Liver (tissue), 9 donors: ENCODE data around the gene GRIN1. TPM values are rescaled to one million over a fixed set of nuclear protein-coding genes. Genes with fewer than 3 reads are reported as not detected.

Experiments
- DNase-seq: peaks from one replicate; pipeline ENCODE4 v3.0.0-alpha.2; 2017; ENCODE audit warnings: low spot score
- H3K27ac ChIP-seq, 2 donors: one replicate each; pipeline ENCODE4 v1.7.0; 2013; ENCODE audit warnings: inconsistent platforms in 2 of 2, low read length in 2 of 2, control low read depth in 1 of 2, low read depth in 1 of 2, mild to moderate bottlenecking in 1 of 2
- H3K27me3 ChIP-seq, 4 donors: one replicate each; pipeline versions ENCODE4 v1.6.1 to v1.7.0; 2013; ENCODE audit warnings: low read length in 3 of 4, inconsistent platforms in 1 of 4, mild to moderate bottlenecking in 1 of 4, moderate library complexity in 1 of 4; ENCODE audit not compliant: control insufficient read depth in 4 of 4, insufficient read depth in 4 of 4
- H3K36me3 ChIP-seq, 4 donors: one replicate each; pipeline versions ENCODE4 v1.6.1 to v1.7.0; 2013; ENCODE audit warnings: low read length in 3 of 4, mild to moderate bottlenecking in 3 of 4, low read depth in 1 of 4, moderate library complexity in 1 of 4; ENCODE audit not compliant: control insufficient read depth in 4 of 4, insufficient read depth in 3 of 4
- H3K4me1 ChIP-seq, 4 donors: one replicate each; pipeline versions ENCODE4 v1.6.1 to v1.7.0; 2013; ENCODE audit warnings: low read length in 3 of 4, mild to moderate bottlenecking in 3 of 4, moderate library complexity in 1 of 4; ENCODE audit not compliant: control insufficient read depth in 4 of 4, insufficient read depth in 4 of 4
- H3K4me3 ChIP-seq, 3 donors: one replicate each; pipeline versions ENCODE4 v1.6.1 to v1.7.0; 2013; ENCODE audit warnings: low read length in 3 of 3, control low read depth in 1 of 3, low read depth in 1 of 3, mild to moderate bottlenecking in 1 of 3
- H3K9ac ChIP-seq, 2 donors: one replicate each; pipeline ENCODE4 v1.7.0; 2013; ENCODE audit warnings: low read length in 2 of 2, mild to moderate bottlenecking in 2 of 2, moderate library complexity in 2 of 2, control low read depth in 1 of 2, low read depth in 1 of 2
- H3K9me3 ChIP-seq, 4 donors: one replicate each; pipeline versions ENCODE4 v1.6.1 to v1.7.0; 2013; ENCODE audit warnings: low read length in 3 of 4; ENCODE audit not compliant: control insufficient read depth in 4 of 4
- EGR1 ChIP-seq, 2 donors: IDR thresholded peaks; 2 replicates each; pipeline ENCODE4 v1.6.1; 2016 to 2018; ENCODE audit warnings: antibody characterized with exemption in 2 of 2, low read depth in 2 of 2
- FOXA1 ChIP-seq: IDR thresholded peaks from 2 replicates; pipeline ENCODE4 v1.6.1; 2016; ENCODE audit warnings: antibody characterized with exemption
- FOXA2 ChIP-seq: IDR thresholded peaks from 2 replicates; pipeline ENCODE4 v1.6.1; 2016; ENCODE audit warnings: antibody characterized with exemption
- GABPA ChIP-seq, 2 donors: IDR thresholded peaks in 1 of 2; conservative IDR thresholded peaks in 1 of 2; 2 replicates each; pipeline ENCODE4 v1.6.1; 2016; ENCODE audit warnings: antibody characterized with exemption in 2 of 2, mild to moderate bottlenecking in 1 of 2, moderate library complexity in 1 of 2
- HNF4A ChIP-seq, 2 donors: conservative IDR thresholded peaks; 2 replicates each; pipeline ENCODE4 v1.6.1; 2016; ENCODE audit warnings: antibody characterized with exemption in 2 of 2, mild to moderate bottlenecking in 2 of 2
- HNF4G ChIP-seq: IDR thresholded peaks from 2 replicates; pipeline ENCODE4 v1.6.1; 2016; ENCODE audit warnings: antibody characterized with exemption
- JUND ChIP-seq, 2 donors: IDR thresholded peaks; 2 replicates each; pipeline ENCODE4 v1.6.1; 2016; ENCODE audit warnings: antibody characterized with exemption in 2 of 2
- NR2F2 ChIP-seq: IDR thresholded peaks from 2 replicates; pipeline ENCODE4 v1.6.1; 2016; ENCODE audit warnings: antibody characterized with exemption
- RAD21 ChIP-seq, 2 donors: IDR thresholded peaks; 2 replicates each; pipeline ENCODE4 v1.6.1; 2016; ENCODE audit warnings: antibody characterized with exemption in 2 of 2, mild to moderate bottlenecking in 2 of 2
- RXRA ChIP-seq, 2 donors: IDR thresholded peaks; 2 replicates each; pipeline ENCODE4 v1.6.1; 2017 to 2018; ENCODE audit warnings: antibody characterized with exemption in 2 of 2, mild to moderate bottlenecking in 1 of 2
- SP1 ChIP-seq: IDR thresholded peaks from 2 replicates; pipeline ENCODE4 v1.6.1; 2018; ENCODE audit warnings: antibody characterized with exemption, mild to moderate bottlenecking
- YY1 ChIP-seq: IDR thresholded peaks from 2 replicates; pipeline ENCODE4 v1.6.1; 2016; ENCODE audit warnings: antibody characterized with exemption, mild to moderate bottlenecking
- WGBS: extraction: QIAGEN DNeasy Blood & Tissue Kit; methylation state at CpG from one replicate; pipeline ENCODE4 v1.1.7; 2013; 5-methylcytosine and 5-hydroxymethylcytosine counted together
- polyA plus RNA-seq, 2 donors: library from polyadenylated mRNA; stranded (reverse) in 1 of 2; unstranded in 1 of 2; fragments of 200-250 nt in 1 of 2; fragments of >200 nt in 1 of 2; fragmentation: Nextera tagmentation in 1 of 2; extraction: Ambion mirVana in 1 of 2; gene quantifications; one replicate each; pipeline versions ENCODE4 v1.2.1 to v1.2.3, GENCODE V29; 2013 to 2015
- total RNA-seq, 2 donors: library from RNA; depleted of rRNA; stranded (reverse); fragments of >200 nt; gene quantifications; one replicate each; pipeline ENCODE4 v1.2.3, GENCODE V29; 2014
- TF ChIP-seq, protein P1 (sequence below): IDR thresholded peaks from 2 replicates; pipeline ENCODE4 v1.6.1; 2016; ENCODE audit warnings: antibody characterized with exemption
- TF ChIP-seq, protein P2 (sequence below): IDR thresholded peaks from 2 replicates; pipeline ENCODE4 v1.6.1; 2016; ENCODE audit warnings: antibody characterized with exemption
- TF ChIP-seq, protein P3 (sequence below): fragments of 150-350 bp; IDR thresholded peaks from 2 replicates; pipeline ENCODE4 v1.5.1; 2017; ENCODE audit warnings: improper control_type of control experiment, low read depth, low read length; ENCODE audit not compliant: missing input control
- TF ChIP-seq, protein P4 (sequence below): IDR thresholded peaks from 2 replicates; pipeline ENCODE4 v1.6.1; 2016; ENCODE audit warnings: antibody characterized with exemption
- TF ChIP-seq, protein P5 (sequence below): IDR thresholded peaks from 2 replicates; pipeline ENCODE4 v1.6.1; 2016; ENCODE audit warnings: antibody characterized with exemption, mild to moderate bottlenecking
- donor health status: healthy.
- donor health status: healthy.
- donor health status: healthy.
- donor health status: healthy.
- donor health status: healthy.

The GRIN1 gene
- total and polyA plus RNA-seq, 4 donors, result 0.05 TPM; not detected in 3

DNA sequence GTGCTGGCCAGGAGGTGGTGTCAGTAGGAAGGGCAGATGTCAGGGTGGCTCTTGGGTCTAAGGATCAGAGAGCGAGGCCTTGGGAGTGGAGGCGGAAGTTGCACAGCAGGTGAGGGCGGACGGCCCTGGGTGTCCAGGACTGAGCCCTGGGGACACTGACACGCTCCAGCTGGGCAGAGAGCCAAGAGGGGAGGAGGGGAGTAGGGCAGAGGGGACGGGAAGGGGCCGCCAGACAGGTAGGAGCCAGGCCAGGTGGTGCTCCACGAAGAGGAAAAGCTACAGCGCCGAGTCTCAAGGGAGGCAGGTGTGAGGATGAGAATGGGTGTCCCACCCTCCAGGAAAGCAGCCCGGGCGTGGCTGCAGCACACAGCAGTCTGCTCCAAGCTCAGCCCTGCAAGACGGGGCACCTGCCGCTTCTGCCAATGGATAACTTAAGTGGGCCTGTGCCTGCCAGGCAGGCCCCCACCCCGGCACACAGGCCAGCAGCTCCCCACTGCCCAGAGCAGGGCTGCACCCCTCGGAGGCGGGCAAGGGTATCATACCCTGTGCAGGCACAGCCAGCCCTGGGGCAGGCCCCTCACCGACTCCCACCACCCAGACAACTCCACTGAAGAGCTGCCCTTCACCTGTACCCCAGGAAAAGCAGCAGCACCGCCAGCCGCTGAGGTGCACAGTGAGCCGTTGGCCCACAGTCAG, 56.7 kb downstream of the GRIN1 start:
- 56% methylated on average over 21 of the region's 21 CpGs for WGBS
- Histone ChIP-seq H3K4me3 (peak overlapping the region in 2 of 3 donors; percentile 11 to 28), H3K4me1 (peaks cover 21 to 67% (median 50%) of the 10 kb centered on the region in 4 donors), H3K9ac (no peak overlapping the region), H3K36me3 (peaks cover 0 to 12% (median 3%) of the 10 kb centered on the region in 4 donors), H3K27me3 (no peaks in the 10 kb centered on the region), H3K27ac (peak overlapping the region in 1 of 2 donors; percentile 41), H3K9me3 (no peaks in the 10 kb centered on the region)
- DNase-seq, result peak; percentile 56
- TF ChIP-seq FOXA1 (no peak), HNF4G (no peak), HNF4A (conservative IDR thresholded peaks at IDR 0.05) (peak in 1 of 2 donors; percentile 59), RXRA (IDR thresholded peaks at IDR 0.05) (peak in 1 of 2 donors; percentile 53), FOXA2 (no peak), GABPA (IDR thresholded peaks at IDR 0.05 in 1 of 2, conservative IDR thresholded peaks at IDR 0.05 in 1 of 2) (peak in 1 of 2 donors; percentile 21)
- TF ChIP-seq, protein P1, sequence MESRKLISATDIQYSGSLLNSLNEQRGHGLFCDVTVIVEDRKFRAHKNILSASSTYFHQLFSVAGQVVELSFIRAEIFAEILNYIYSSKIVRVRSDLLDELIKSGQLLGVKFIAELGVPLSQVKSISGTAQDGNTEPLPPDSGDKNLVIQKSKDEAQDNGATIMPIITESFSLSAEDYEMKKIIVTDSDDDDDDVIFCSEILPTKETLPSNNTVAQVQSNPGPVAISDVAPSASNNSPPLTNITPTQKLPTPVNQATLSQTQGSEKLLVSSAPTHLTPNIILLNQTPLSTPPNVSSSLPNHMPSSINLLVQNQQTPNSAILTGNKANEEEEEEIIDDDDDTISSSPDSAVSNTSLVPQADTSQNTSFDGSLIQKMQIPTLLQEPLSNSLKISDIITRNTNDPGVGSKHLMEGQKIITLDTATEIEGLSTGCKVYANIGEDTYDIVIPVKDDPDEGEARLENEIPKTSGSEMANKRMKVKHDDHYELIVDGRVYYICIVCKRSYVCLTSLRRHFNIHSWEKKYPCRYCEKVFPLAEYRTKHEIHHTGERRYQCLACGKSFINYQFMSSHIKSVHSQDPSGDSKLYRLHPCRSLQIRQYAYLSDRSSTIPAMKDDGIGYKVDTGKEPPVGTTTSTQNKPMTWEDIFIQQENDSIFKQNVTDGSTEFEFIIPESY, result no peak

DNA sequence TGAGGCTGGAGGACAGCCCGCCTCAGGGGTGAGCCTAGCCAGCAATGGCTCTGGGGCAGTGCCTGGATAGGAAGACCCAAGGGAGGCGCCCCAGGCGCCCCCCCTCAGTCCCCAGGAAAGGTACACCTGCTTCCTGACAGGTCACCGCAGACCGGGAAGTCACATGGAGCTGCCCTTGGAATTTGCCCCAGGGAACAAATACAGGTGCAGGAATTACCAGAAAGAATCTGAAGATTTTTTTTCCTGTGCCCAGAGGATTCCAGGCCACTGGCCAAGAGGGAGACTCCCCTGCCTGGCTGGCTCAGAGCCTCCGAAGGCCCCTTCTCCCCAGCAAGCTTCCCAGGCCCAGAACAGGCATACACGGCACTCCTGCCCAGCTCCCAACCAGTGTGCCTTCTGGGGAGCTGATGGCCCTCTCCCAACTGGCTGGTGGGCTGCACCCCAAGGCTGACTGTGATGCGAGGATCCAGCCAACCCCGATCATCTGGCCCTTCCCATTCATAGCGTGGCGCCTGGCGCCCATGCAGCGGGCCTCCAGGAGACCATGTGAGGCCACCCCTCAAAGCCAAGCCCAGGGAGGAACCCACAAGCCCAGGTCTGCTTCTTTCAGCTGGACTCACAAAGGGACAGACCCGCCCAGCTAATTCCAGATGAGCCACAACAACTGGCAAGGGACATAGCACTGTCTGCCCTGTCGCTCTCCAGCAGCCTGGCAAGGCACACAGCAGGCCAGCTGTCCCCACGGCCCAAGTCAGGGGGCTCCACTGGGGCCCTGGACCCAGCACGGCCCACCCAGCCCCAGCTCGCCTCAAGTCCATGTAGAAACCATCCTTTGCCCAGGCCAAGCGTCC, 59.3 kb downstream of the GRIN1 start:
- 41% methylated on average over 19 of the region's 19 CpGs for WGBS
- TF ChIP-seq GABPA (IDR thresholded peaks at IDR 0.05 in 1 of 2, conservative IDR thresholded peaks at IDR 0.05 in 1 of 2) (peak in 1 of 2 donors; percentile 67), FOXA2 (peak; percentile 27), RXRA (IDR thresholded peaks at IDR 0.05) (peak; percentile 78 to 86), HNF4A (conservative IDR thresholded peaks at IDR 0.05) (peak; percentile 91 to 95), SP1 (peak; percentile 72), EGR1 (IDR thresholded peaks at IDR 0.05; ENCODE audit: low read depth in 2 of 2) (peak; percentile 21 to 54), JUND (IDR thresholded peaks at IDR 0.05) (peak in 1 of 2 donors; percentile 54), RAD21 (IDR thresholded peaks at IDR 0.05) (peak in 1 of 2 donors; percentile 8), FOXA1 (no peak), YY1 (peak; percentile 63), NR2F2 (peak; percentile 50)
- TF ChIP-seq, protein P2, sequence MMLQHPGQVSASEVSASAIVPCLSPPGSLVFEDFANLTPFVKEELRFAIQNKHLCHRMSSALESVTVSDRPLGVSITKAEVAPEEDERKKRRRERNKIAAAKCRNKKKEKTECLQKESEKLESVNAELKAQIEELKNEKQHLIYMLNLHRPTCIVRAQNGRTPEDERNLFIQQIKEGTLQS, result no peak
- TF ChIP-seq, protein P3, sequence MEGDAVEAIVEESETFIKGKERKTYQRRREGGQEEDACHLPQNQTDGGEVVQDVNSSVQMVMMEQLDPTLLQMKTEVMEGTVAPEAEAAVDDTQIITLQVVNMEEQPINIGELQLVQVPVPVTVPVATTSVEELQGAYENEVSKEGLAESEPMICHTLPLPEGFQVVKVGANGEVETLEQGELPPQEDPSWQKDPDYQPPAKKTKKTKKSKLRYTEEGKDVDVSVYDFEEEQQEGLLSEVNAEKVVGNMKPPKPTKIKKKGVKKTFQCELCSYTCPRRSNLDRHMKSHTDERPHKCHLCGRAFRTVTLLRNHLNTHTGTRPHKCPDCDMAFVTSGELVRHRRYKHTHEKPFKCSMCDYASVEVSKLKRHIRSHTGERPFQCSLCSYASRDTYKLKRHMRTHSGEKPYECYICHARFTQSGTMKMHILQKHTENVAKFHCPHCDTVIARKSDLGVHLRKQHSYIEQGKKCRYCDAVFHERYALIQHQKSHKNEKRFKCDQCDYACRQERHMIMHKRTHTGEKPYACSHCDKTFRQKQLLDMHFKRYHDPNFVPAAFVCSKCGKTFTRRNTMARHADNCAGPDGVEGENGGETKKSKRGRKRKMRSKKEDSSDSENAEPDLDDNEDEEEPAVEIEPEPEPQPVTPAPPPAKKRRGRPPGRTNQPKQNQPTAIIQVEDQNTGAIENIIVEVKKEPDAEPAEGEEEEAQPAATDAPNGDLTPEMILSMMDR, result no peak
- TF ChIP-seq, protein P4, sequence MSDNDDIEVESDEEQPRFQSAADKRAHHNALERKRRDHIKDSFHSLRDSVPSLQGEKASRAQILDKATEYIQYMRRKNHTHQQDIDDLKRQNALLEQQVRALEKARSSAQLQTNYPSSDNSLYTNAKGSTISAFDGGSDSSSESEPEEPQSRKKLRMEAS, result peak; percentile 94
- TF ChIP-seq, protein P5, sequence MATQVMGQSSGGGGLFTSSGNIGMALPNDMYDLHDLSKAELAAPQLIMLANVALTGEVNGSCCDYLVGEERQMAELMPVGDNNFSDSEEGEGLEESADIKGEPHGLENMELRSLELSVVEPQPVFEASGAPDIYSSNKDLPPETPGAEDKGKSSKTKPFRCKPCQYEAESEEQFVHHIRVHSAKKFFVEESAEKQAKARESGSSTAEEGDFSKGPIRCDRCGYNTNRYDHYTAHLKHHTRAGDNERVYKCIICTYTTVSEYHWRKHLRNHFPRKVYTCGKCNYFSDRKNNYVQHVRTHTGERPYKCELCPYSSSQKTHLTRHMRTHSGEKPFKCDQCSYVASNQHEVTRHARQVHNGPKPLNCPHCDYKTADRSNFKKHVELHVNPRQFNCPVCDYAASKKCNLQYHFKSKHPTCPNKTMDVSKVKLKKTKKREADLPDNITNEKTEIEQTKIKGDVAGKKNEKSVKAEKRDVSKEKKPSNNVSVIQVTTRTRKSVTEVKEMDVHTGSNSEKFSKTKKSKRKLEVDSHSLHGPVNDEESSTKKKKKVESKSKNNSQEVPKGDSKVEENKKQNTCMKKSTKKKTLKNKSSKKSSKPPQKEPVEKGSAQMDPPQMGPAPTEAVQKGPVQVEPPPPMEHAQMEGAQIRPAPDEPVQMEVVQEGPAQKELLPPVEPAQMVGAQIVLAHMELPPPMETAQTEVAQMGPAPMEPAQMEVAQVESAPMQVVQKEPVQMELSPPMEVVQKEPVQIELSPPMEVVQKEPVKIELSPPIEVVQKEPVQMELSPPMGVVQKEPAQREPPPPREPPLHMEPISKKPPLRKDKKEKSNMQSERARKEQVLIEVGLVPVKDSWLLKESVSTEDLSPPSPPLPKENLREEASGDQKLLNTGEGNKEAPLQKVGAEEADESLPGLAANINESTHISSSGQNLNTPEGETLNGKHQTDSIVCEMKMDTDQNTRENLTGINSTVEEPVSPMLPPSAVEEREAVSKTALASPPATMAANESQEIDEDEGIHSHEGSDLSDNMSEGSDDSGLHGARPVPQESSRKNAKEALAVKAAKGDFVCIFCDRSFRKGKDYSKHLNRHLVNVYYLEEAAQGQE, result peak; percentile 50
- TF ChIP-seq, protein P1, result no peak
- Histone ChIP-seq H3K36me3 (no peaks in the 10 kb centered on the region), H3K4me1 (peaks cover 33 to 84% (median 70%) of the 10 kb centered on the region in 4 donors), H3K27ac (peak overlapping the region; percentile 81 to 84), H3K9me3 (no peaks in the 10 kb centered on the region), H3K4me3 (peak overlapping the region; percentile 66 to 90 (median 66)), H3K9ac (peak overlapping the region in 1 of 2 donors; percentile 66), H3K27me3 (no peaks in the 10 kb centered on the region)
- DNase-seq, result no peak
